Sigmoid colon (tissue), 4 donors: ENCODE measurements around the gene TDRD9.

ENCODE experiments used
- CTCF ChIP-seq, 4 experiments: fragments of 450-650 bp in 3 of 4; fragments of 200-600 bp in 1 of 4; IDR thresholded peaks; one replicate each; pipeline ENCODE4 v1.5.1; 2016 to 2019; ENCODE audit warnings: antibody characterized with exemption in 4 of 4, mild to moderate bottlenecking in 3 of 4, moderate library complexity in 2 of 4
- EP300 ChIP-seq, 4 donors: sonication (generic); formaldehyde crosslinking; IDR thresholded peaks; one replicate each; pipeline ENCODE4 v1.6.1; 2017; ENCODE audit warnings: antibody characterized with exemption in 4 of 4
- POLR2A ChIP-seq, 2 donors: fragments of 450-650 bp; IDR thresholded peaks; one replicate each; pipeline ENCODE4 v1.6.1; 2016; ENCODE audit warnings: antibody characterized with exemption in 2 of 2, mild to moderate bottlenecking in 2 of 2, moderate library complexity in 2 of 2

- no peak for TF ChIP-seq CTCF (IDR thresholded peaks at IDR 0.05)
- TF ChIP-seq EP300 (IDR thresholded peaks at IDR 0.05): no peak
- TF ChIP-seq POLR2A (IDR thresholded peaks at IDR 0.05): no peak
Observed at GRCh38 chr14:103905842-103906456, 22.3 kb upstream of the TDRD9 start.
